Measurements from ENCODE around the gene RIMBP2.

DNA sequence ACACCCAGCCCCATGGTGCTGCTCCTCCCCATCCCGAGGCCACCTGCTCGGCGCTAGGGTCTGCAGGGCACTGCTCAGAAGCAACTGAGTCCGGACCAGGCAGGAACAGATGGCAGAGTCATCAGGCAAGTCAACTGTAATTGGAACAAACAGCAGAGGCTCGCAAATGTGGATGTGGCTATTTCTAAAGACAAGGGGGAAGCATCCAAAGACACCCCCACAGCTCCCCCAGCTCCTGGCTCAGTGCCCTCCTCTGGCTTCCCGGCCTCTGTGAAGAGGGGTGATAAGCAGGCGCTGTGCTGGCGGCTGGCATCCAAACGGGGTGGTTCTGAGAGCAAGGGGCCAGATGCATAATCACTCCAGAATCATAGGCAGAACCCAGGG lies 252.8 kb downstream of the RIMBP2 start:
- TF ChIP-seq POLR2A (IDR thresholded peaks at IDR 0.05; ENCODE audit: low read depth, low read length): no peak
- no peak for TF ChIP-seq POLR2AphosphoS5 (IDR thresholded peaks at IDR 0.05; ENCODE audit: low read depth, low read length)
- TF ChIP-seq TAF1 (IDR thresholded peaks at IDR 0.05; ENCODE audit: borderline replicate concordance, low read depth, low read length): no peak

All from GM12892 (cell line).